Posterior cingulate gyrus (tissue), 11 donors: ENCODE data around the gene FOXP1.

ENCODE experiments used
- DNase-seq, 10 donors: peaks; one replicate each; pipeline versions ENCODE4 v3.0.0 to v3.0.0-alpha.2; 2020 to 2021; ENCODE audit warnings: mixed read lengths in 3 of 10
- intact Hi-C: fragments of 100-400 bp; cut with DNase I; formaldehyde crosslinking; loops from one replicate; pipeline ENCODE4 v1.15.1; 2023

FOXP1 gene

GRCh38 chr3:71110385-71111222 lies 472.9 kb downstream of the FOXP1 start:
- intact Hi-C loops = no loop called here

GRCh38 chr3:71109977-71110285 lies 473.6 kb downstream of the FOXP1 start:
- DNase-seq = no peak
- intact Hi-C loops = no loop called here

More at GRCh38 chr3:71110385-71111222, 472.9 kb downstream of the FOXP1 start:
- DNase-seq = no peak

GRCh38 chr3:71109241-71109976 lies 474.1 kb downstream of the FOXP1 start:
- intact Hi-C loops = no loop called here
- no peak for DNase-seq

- intact Hi-C loops = no loop called here
- no peak for DNase-seq
These were observed 475.6 kb downstream of the FOXP1 start for GRCh38 chr3:71107926-71108325.

GRCh38 chr3:71104976-71105375 lies 478.6 kb downstream of the FOXP1 start:
- intact Hi-C loops = no loop called here
- DNase-seq = no peak

GRCh38 chr3:71104556-71104955 lies 479.0 kb downstream of the FOXP1 start:
- no peak for DNase-seq
- intact Hi-C loops = no loop called here

- intact Hi-C loops = no loop called here
- DNase-seq = no peak
These were observed 479.4 kb downstream of the FOXP1 start for GRCh38 chr3:71104121-71104541.

- no peak for DNase-seq
- intact Hi-C loops = no loop called here
These were observed 480.1 kb downstream of the FOXP1 start for GRCh38 chr3:71103430-71103921.

- DNase-seq = no peak
- intact Hi-C loops = no loop called here
These were observed 481.2 kb downstream of the FOXP1 start for GRCh38 chr3:71102111-71102983.

GRCh38 chr3:71101626-71102025 lies 481.9 kb downstream of the FOXP1 start:
- intact Hi-C loops = no loop called here
- no peak for DNase-seq

- no peak for DNase-seq
- intact Hi-C loops = no loop called here
These were observed 482.5 kb downstream of the FOXP1 start for GRCh38 chr3:71101014-71101413.

GRCh38 chr3:71099997-71100719 lies 483.4 kb downstream of the FOXP1 start:
- intact Hi-C loops = no loop called here
- no peak for DNase-seq

GRCh38 chr3:71097557-71097956 lies 486.0 kb downstream of the FOXP1 start:
- intact Hi-C loops = no loop called here

GRCh38 chr3:71095511-71096291 lies 487.8 kb downstream of the FOXP1 start:
- DNase-seq = no peak
- intact Hi-C loops = no loop called here

More at GRCh38 chr3:71097557-71097956, 486.0 kb downstream of the FOXP1 start:
- no peak for DNase-seq

- no peak for DNase-seq
- intact Hi-C loops = no loop called here
These were observed 488.8 kb downstream of the FOXP1 start for GRCh38 chr3:71094658-71095209.

- intact Hi-C loops = no loop called here
- DNase-seq = no peak
These were observed 490.9 kb downstream of the FOXP1 start for GRCh38 chr3:71092665-71093064.

- intact Hi-C loops = no loop called here
- DNase-seq = no peak
These were observed 493.3 kb downstream of the FOXP1 start for GRCh38 chr3:71090207-71090606.

GRCh38 chr3:71089271-71089847 lies 494.2 kb downstream of the FOXP1 start:
- intact Hi-C loops = no loop called here
- no peak for DNase-seq

GRCh38 chr3:71088742-71089141 lies 494.8 kb downstream of the FOXP1 start:
- DNase-seq = no peak
- intact Hi-C loops = no loop called here
